Hepatocyte (in vitro differentiated cells): ENCODE data around the gene HS6ST1.

ENCODE experiments used
- EZH2 ChIP-seq: fragments of 200-600 bp; sonication (generic); IDR thresholded peaks from 2 replicates; pipeline ENCODE4 v1.6.1; 2016; ENCODE audit warnings: antibody characterized with exemption, mild to moderate bottlenecking, borderline replicate concordance
- TF ChIP-seq, protein P1 (sequence below): fragments of 200-600 bp; sonication (generic); IDR thresholded peaks from 2 replicates; pipeline ENCODE4 v1.5.1; 2016; ENCODE audit warnings: antibody characterized with exemption, mild to moderate bottlenecking; ENCODE audit not compliant: poor library complexity

DNA sequence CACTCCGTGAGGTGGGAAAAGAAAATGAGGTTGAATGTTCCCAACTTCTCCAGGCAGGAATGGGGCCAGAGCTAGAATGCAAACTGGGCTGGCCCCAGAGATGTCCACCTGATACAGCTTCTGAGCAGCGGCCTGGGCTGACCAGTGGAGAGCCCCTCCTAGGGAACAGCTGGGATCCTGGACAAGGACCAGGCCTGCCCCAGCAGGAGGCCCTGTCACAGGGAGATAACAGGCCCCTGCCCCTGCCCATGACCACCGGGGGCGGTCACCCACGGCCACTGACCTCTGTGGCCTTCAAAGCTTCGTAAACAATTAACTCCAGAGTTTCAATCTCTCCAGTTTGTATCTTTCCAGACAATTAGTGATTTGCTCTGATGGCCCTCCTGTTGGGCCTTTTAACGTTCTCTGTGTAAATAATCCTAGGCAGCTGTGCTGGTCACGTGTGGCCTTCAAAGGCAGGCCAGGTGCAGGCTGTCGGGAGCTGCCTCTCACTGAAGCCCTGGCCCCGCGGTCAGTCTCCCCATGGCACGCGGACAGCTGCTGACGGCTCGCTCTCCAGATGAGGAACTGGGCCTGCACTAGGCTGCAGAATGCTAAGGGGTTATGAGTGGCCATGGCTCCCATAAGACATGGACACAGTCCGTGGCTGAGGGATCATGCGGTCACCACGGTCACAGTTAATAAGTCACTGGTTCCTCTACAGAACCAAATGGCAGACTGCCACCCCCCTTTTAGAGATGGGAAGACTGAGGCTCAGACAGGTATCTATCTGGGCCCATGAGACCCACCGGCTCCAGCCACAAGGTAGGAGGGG, 9.2 kb downstream of the HS6ST1 start:
- TF ChIP-seq, protein P1, sequence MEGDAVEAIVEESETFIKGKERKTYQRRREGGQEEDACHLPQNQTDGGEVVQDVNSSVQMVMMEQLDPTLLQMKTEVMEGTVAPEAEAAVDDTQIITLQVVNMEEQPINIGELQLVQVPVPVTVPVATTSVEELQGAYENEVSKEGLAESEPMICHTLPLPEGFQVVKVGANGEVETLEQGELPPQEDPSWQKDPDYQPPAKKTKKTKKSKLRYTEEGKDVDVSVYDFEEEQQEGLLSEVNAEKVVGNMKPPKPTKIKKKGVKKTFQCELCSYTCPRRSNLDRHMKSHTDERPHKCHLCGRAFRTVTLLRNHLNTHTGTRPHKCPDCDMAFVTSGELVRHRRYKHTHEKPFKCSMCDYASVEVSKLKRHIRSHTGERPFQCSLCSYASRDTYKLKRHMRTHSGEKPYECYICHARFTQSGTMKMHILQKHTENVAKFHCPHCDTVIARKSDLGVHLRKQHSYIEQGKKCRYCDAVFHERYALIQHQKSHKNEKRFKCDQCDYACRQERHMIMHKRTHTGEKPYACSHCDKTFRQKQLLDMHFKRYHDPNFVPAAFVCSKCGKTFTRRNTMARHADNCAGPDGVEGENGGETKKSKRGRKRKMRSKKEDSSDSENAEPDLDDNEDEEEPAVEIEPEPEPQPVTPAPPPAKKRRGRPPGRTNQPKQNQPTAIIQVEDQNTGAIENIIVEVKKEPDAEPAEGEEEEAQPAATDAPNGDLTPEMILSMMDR: no peak
- TF ChIP-seq EZH2: no peak
